Small intestine (tissue), 7 donors: ENCODE data around the gene USP2. TPM values are rescaled to one million over a fixed set of nuclear protein-coding genes. Genes with fewer than 3 reads are reported as not detected.

Experiments used
- DNase-seq, 2 donors: peaks; one replicate each; pipeline versions ENCODE4 v3.0.0 to v3.0.0-alpha.2; 2013
- FAIRE-seq: peaks from 2 replicates; lab custom pipeline; 2012; peaks lifted over from hg19 to GRCh38; lab: Jason Lieb, UNC
- H3K27ac ChIP-seq, 3 donors: one replicate each; pipeline ENCODE4 v1.5.1; 2013; ENCODE audit warnings: low read length in 2 of 3, mild to moderate bottlenecking in 2 of 3, control low read depth in 1 of 3, inconsistent platforms in 1 of 3, low read depth in 1 of 3, moderate library complexity in 1 of 3
- H3K27me3 ChIP-seq, 3 donors: one replicate each; pipeline ENCODE4 v1.6.1; 2013; ENCODE audit warnings: low read length in 3 of 3, inconsistent platforms in 1 of 3; ENCODE audit not compliant: control insufficient read depth in 3 of 3, insufficient read depth in 3 of 3
- H3K36me3 ChIP-seq, 3 donors: one replicate each; pipeline ENCODE4 v1.6.1; 2013; ENCODE audit warnings: low read length in 3 of 3, inconsistent platforms in 1 of 3, low read depth in 1 of 3, mild to moderate bottlenecking in 1 of 3, moderate library complexity in 1 of 3; ENCODE audit not compliant: control insufficient read depth in 3 of 3, insufficient read depth in 2 of 3
- H3K4me1 ChIP-seq, 3 donors: one replicate each; pipeline ENCODE4 v1.6.1; 2013; ENCODE audit warnings: low read length in 2 of 3, inconsistent platforms in 1 of 3, low read depth in 1 of 3, mild to moderate bottlenecking in 1 of 3, moderate library complexity in 1 of 3; ENCODE audit not compliant: control insufficient read depth in 3 of 3, insufficient read depth in 2 of 3
- H3K4me3 ChIP-seq, 3 donors: one replicate each; pipeline ENCODE4 v1.5.1; 2013; ENCODE audit warnings: low read length in 3 of 3, control low read depth in 1 of 3, inconsistent platforms in 1 of 3, low read depth in 1 of 3, mild to moderate bottlenecking in 1 of 3, moderate library complexity in 1 of 3
- H3K9me3 ChIP-seq, 2 donors: one replicate each; pipeline ENCODE4 v1.6.1; 2013; ENCODE audit warnings: low read depth in 1 of 2, low read length in 1 of 2; ENCODE audit not compliant: control insufficient read depth in 2 of 2, insufficient read depth in 1 of 2
- WGBS, 3 donors: extraction: QIAGEN DNeasy Blood & Tissue Kit; methylation state at CpG; one replicate each; pipeline ENCODE4 v1.1.7; 2013; 5-methylcytosine and 5-hydroxymethylcytosine counted together
- polyA plus RNA-seq, 4 donors: library from polyadenylated mRNA; stranded (reverse) in 3 of 4; unstranded in 1 of 4; fragments of 200-250 nt in 3 of 4; fragments of 120-200 nt in 1 of 4; gene quantifications; one replicate each; pipeline versions ENCODE4 v1.2.1 to v1.2.3, GENCODE V29; 2013
- donor health status: healthy with polysubstance abuse.
- donor health status: control.
- donor health status: control.
- donor health status: Bipolar disorder and iron deficiency.
- donor health status: healthy.

The USP2 gene
- polyA plus RNA-seq, 4 donors, result 3.9 to 19.5 (median 10.3) TPM

DNA sequence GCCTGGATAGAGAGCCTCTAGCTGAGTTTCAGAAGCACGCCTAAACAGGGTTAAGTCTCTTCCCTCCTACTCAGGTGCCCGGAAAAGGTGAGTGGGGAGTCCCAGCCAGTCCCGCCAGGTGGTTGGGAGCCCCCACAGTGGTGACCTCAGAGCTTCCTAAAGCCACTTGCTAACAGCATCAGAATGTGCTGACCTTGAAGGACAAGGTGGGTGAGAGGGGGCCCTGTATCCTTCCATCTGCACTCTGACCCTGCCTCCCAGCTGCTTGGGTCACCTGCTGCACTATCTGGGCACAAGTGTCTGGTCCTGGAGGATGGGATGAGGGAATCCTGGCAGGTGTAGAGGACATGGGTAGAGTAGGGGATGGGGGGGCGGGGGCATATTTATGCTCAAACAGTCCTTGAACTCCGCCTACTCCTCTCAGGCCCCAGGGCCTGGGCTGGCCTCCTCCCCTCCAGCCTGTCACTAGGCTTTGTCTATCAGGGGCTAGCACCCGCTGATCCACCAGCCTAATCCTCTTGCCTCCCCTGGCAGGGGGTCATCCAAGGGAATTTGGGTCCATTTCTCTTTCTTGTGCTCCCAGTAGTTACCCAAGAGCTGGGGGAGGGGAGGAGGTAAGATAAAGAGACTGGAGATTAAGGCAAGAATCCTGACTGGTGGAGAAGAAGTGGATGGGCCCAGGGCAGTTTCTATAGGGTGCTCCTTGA lies 3.4 kb downstream of the USP2 start:
- no peak overlapping the region for H3K4me3 ChIP-seq
- peaks cover 0 to 35% (median 5%) of the 10 kb centered on the region in 3 donors for H3K4me1 ChIP-seq
- H3K9me3 ChIP-seq, result no peaks in the 10 kb centered on the region
- WGBS, 3 donors, result 64 to 81% (median 77%) methylated on average over 6 of the region's 6 CpGs
- FAIRE-seq, result no peak
- H3K27me3 ChIP-seq, result peaks cover 0 to 14% (median 0%) of the 10 kb centered on the region in 3 donors
- no peak overlapping the region for H3K27ac ChIP-seq
- no peak for DNase-seq
- H3K36me3 ChIP-seq, result no peaks in the 10 kb centered on the region

DNA sequence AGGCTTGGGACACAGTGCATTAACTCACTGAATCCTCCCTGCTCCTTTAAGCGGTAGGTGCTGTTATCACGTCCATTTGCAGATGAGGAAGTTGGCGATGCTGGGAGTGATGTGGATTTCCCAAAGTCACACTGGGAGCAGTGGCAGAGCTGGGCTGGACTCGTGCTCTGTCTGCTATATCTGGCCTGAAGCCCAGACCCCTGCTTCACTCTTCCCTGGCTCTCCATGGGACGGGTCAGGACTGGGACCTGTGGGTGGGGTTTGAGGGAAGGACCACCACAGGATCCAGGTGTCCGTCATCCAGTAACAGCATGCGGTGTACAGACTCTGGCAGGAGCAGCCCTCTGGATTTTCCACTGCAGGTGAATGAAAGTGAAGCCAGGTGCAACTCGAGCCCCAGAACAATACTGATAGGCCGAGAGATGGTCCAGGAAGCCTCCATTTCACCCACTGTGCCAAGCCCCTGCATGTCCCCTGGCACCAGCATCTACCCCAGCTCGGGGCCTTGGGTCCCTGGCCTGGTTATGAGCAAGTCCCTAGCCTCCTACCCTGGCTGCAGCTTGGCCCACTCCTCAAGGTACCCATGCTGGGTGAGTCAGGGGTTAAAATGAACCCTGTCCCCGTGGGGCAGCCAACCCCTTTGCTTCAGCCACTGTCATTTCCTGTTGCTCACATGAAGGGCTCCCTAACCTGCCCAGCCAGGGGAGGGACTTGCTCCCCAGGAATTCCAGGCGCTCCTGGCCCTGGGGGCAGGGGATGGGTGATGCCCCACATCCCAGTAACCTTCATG lies 4.2 kb downstream of the USP2 start:
- H3K27ac ChIP-seq, result no peak overlapping the region
- H3K27me3 ChIP-seq, result peaks cover 0 to 14% (median 0%) of the 10 kb centered on the region in 3 donors
- H3K9me3 ChIP-seq, result no peaks in the 10 kb centered on the region
- peaks cover 0 to 37% (median 5%) of the 10 kb centered on the region in 3 donors for H3K4me1 ChIP-seq
- 46 to 61% (median 57%) methylated on average over 12 of the region's 12 CpGs for WGBS, 3 donors
- no peak overlapping the region for H3K4me3 ChIP-seq
- no peaks in the 10 kb centered on the region for H3K36me3 ChIP-seq
- no peak for DNase-seq
- no peak for FAIRE-seq

DNA sequence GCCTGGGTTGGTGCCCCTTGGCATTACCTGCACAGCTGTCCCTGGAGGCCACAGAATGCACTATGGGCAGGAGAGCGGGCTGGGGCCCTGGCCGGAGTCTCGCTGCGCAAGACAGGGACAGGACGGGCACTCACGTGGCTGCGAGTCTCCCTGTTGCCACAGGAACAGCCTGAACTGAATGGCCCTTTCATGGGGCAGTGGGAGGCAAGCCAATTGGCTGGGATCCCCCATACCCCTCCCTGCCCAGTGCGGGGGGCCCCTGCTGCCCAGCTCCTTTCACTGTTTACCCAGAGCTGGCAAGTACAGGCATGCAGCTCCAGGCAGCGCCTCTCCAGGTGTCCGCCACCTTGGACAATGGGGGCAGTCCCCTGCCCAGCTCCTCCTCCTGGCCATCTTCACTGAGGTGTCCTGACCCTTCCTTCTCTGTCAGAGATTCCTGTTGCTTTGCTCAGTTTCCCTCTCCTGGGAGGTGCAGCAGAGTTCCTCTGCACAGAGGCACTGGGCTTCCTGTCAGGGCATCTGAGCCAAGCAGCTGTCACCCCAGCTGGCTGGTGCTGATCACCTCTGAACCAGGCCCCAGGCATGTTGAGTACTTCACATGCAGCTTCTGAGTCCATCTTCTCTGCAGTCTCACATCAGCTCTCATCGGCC lies 5.2 kb downstream of the USP2 start:
- peaks cover 0 to 13% (median 0%) of the 10 kb centered on the region in 3 donors for H3K27me3 ChIP-seq
- DNase-seq (no peak), FAIRE-seq (no peak)
- WGBS, 3 donors, result 80 to 82% (median 80%) methylated on average over 10 to 11 of the region's 11 CpGs
- no peak overlapping the region for H3K4me3 ChIP-seq
- H3K36me3 ChIP-seq, result no peaks in the 10 kb centered on the region
- no peaks in the 10 kb centered on the region for H3K9me3 ChIP-seq
- peaks cover 0 to 40% (median 3%) of the 10 kb centered on the region in 3 donors for H3K4me1 ChIP-seq
- H3K27ac ChIP-seq, result peak overlapping the region in 1 of 3 donors; percentile 69

DNA sequence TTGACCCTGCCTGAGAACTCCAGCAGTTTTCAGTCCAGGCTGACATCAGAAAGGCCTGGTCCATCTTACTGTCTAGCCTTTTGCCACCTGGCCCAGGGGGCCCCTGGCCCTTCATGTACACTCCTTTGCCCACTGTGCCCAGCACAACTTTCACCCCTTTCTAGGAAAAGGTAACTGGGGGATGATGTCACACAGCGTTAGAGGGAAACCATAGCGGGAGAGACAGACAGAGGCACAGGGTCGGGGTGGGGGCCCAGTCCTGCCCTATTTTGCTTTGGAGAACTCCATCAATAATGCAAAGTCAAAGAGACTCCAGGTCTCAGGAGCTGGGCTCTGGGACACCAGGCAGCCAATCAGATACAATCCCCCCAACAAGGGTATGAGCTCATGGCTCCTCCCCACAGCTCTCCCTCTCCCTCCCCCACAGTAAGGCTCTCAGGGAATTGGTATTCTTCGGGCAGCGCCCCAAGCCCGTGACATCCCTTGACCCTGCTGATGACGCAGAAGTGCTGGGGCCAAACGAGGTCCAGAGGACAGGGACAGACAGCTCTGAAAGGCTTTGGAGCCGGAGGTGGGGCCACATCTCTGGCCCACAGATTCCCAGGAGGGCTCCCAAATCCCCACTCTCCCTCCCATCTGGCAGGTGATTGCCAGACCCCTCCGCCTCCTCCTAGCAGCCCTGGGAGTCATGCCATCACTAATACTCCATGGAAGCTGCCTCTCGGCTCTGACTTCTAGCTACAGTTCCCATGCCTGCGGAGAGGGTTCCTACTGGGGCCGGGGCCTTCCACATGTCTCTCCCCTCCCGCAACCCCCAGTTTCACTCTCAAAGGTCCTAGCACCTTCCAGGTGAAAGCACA lies 5.9 kb downstream of the USP2 start:
- WGBS, 3 donors, result 66 to 76% (median 68%) methylated on average over 12 to 14 of the region's 14 CpGs
- DNase-seq (no peak), FAIRE-seq (no peak)
- peak overlapping the region in 1 of 3 donors; percentile 69 for H3K27ac ChIP-seq
- peaks cover 0 to 6% (median 0%) of the 10 kb centered on the region in 3 donors for H3K27me3 ChIP-seq
- no peaks in the 10 kb centered on the region for H3K9me3 ChIP-seq
- H3K36me3 ChIP-seq, result no peaks in the 10 kb centered on the region
- H3K4me1 ChIP-seq, result peaks cover 0 to 40% (median 8%) of the 10 kb centered on the region in 3 donors
- H3K4me3 ChIP-seq, result no peak overlapping the region

DNA sequence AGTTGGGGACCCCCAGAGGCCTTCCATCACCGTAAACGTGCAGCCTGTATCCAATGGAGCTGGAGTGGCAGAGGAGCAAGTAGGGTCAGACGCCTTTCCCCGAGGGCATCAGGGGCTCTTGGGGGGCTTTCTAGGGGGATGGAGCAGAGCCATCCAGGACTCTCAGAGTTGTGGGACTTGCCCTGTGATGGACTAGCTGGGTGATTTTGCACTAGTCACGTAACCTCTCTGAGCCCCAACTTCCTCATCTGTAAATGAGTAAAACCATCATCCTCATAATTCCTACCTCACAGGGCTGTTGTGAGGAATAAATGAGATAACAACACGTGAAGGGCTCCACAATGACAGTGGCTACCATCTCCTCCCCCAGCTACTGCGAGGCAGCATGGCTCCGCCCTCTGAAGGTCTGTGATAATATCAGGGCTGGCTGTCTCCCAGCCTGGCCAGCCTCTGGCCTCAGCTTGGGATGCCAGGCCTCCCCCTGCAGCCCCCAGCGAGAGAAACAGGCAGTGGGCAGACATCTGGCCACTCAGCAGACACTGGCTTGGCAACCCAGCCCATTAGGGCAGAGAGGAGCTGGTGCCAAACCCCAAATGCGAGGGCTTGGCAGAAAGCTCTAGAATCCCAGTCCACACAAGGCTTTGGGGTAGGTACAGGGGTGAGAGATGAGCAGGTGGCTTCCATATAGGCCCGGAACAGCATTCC lies 6.7 kb downstream of the USP2 start:
- DNase-seq, result no peak
- no peaks in the 10 kb centered on the region for H3K36me3 ChIP-seq
- no peaks in the 10 kb centered on the region for H3K9me3 ChIP-seq
- WGBS, 3 donors, result 44 to 53% (median 47%) methylated on average over 11 of the region's 11 CpGs
- H3K27me3 ChIP-seq, result no peaks in the 10 kb centered on the region
- no peak overlapping the region for H3K4me3 ChIP-seq
- peaks cover 0 to 48% (median 9%) of the 10 kb centered on the region in 3 donors for H3K4me1 ChIP-seq
- peak overlapping the region in 1 of 3 donors; percentile 50 for H3K27ac ChIP-seq
- no peak for FAIRE-seq

DNA sequence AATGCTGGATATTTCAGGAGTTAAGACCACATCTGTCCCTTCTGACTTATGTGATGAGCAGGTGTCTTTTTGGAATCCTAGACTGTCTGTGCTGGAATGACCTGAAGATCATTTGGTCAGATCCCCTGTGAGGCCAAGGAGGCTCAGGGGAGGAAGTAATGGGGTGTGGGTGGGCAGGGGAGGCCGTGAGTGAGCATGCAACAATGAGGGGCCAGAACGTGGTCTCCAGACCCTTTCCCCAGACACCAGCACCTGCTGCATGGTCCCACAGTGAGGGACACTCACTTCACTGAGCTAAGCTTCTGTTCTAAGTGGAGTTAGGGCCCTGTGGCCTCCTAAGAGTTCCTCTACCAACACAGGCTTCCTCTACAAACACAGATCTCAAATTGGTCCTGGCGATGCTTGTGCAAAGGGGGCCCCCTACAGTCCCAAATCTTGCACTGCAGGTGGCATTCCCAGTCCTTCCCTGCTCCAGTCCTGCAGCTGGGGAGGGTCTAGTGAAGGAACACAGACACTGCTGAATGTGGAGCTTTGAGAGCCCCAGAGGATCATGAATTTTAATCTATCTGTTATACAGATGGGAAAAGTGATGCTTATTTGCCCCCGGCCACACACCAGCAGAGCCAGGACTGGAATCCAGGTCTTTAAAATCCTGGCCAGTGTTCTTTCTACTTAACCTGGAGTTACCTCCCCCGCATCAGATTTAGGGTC lies 7.4 kb downstream of the USP2 start:
- H3K36me3 ChIP-seq, result no peaks in the 10 kb centered on the region
- no peak overlapping the region for H3K4me3 ChIP-seq
- H3K27me3 ChIP-seq, result no peaks in the 10 kb centered on the region
- H3K9me3 ChIP-seq, result no peaks in the 10 kb centered on the region
- H3K4me1 ChIP-seq, result peaks cover 0 to 55% (median 12%) of the 10 kb centered on the region in 3 donors
- FAIRE-seq (no peak), DNase-seq (peak; percentile 85 to 87)
- H3K27ac ChIP-seq, result no peak overlapping the region
- WGBS, 3 donors, result 46 to 56% (median 47%) methylated on average over 5 of the region's 5 CpGs
